Stimulated activated CD4-positive, alpha-beta T cell treated with anti-CD3 and anti-CD28 coated beads, Interleukin-4, amount 100 ng/mL, for 1 hour (primary cell): ENCODE measurements around the gene LYVE1.
"Not testable (repeated sequence)": the region's sequence is repeated elsewhere in the genome, so short reads cannot be mapped to it uniquely, and the experiment has no call there.

ENCODE experiments used
- DNase-seq: peaks from one replicate; pipeline ENCODE4 v3.0.0-alpha.2; 2020

Gene LYVE1

GRCh38 chr11:10568486-10568941, at the start of gene LYVE1:
Gene LYVE1, minus strand, starts transcription at chr11:10568665. Its CDS starts 133 bp downstream, at chr11:10568532.
- DNase-seq: no peak

DNA sequence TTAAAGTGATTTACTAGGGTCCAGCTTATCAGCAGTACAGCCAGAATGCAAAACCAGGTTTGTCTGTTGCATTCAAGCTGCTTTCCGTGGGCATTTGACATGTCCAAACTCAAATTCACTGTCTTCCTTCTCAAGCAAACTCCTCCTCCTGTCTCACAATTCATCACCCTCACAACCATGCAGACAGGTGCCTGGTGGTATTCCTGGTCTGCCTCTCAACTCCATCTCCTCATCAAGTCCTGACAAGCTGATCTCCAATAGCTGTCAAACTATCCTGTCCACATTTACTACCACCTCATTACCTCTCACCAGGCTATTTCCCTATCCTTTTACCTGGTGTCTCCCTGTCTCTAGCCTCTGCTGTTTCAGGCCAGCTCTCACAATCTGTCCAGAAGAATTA, 49.1 kb upstream of the LYVE1 start:
- DNase-seq: no peak

DNA sequence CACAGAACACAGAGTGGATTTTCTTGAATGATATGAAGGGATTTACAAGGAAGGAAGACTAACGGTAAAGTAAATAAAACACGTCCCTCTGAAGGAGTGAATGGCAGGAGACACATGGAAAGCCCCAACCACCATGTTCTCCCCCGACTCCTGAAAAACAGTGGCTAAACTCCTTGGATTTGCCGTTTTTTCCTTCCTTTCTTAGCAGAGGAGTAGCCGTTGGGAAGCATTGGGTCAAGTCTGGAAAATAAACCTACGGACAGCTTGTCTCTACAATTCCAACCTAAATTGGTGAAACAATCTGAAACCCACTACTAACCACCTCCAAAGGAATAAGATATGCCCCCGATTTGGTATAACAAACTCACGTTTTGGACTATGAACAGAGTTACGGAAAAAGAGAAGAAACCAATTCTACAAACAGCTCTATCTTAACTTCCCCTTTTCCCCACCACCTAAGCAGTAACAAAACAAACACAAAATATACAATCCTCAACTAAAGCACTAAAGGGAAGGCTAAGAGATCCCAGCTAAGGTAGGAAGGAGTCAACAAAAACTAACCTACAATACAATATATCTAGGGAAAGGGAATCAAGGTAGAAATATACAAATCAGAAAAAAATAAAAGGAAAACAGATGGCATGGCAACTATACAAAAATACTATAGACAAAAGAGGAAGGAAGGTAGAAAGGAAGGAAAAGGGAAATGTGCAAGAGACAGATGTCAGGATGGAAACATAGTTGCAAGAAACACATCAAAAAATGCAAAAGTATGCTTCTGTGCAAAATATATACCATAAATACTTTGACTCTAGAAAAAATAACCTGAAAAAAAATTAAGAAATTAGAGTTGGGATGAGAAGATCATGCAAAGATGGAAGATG, 43.8 kb upstream of the LYVE1 start:
- DNase-seq: no peak

GRCh38 chr11:10609636-10610035, 41.2 kb upstream of the LYVE1 start:
- DNase-seq: no peak

- no peak for DNase-seq
Measured at GRCh38 chr11:10608584-10608983, 40.1 kb upstream of the LYVE1 start.

DNA sequence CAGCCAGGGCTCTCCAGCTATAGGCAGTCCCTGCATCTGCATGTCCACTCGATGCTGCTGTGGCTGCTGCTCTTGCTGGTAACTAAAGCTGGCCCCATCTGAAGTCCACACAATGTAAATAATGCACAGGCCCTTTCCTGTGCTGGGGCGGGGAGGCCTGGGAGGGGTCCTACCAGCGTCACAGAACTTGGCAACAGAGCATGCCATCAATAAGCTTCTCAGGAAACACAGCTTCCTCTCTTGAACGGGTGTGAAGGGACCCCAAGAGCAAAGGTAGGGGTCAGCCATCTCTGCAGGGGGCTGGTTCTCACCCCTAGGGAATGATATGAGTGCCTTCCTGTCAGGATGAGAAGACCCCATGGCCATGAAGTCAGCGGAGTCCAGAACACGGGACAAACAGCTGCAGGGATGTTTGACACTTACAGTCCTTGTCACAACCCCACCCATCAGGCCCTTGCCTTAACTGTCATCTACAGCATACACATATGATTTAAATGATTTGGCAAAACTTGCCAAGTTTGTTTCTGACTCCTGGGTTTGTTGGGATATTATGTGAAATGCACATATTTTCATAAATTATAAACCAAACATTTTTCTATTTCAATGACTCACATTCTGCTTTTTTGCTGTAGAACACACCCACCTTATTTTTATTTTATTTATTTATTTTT, 39.1 kb upstream of the LYVE1 start:
- DNase-seq: no peak

DNA sequence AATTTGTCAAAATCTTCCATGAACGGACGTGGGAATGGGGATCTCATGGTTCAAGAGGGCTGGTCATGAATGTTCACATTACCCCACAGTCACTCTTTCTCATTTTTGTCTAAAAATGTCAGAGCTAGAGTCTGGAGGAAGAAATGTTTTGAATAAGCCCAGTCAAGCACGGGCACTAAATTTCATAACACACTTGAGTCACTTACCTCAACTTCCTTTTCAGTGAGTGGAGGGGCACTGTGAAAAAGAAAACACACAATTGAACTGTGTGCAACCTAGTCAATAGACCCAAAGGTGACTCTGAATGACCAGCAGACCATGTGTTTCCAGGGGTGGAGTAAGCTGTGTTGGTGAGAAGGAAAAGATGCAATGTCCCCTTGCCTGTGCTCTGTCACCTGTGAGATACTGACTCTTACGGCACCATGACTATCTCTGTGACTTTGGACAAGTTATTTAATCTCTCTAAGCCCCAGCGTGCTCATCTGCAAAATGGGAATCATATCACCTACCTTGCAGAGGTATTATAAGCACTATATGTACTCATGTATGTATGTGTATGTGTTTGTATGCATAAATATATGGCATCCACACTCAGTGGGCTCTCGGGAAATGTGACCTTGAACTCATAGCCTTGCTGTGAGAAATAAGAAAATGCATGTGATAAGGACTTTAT, 38.2 kb upstream of the LYVE1 start:
- no peak for DNase-seq

GRCh38 chr11:10605941-10606381, 37.5 kb upstream of the LYVE1 start:
- DNase-seq: no peak

DNA sequence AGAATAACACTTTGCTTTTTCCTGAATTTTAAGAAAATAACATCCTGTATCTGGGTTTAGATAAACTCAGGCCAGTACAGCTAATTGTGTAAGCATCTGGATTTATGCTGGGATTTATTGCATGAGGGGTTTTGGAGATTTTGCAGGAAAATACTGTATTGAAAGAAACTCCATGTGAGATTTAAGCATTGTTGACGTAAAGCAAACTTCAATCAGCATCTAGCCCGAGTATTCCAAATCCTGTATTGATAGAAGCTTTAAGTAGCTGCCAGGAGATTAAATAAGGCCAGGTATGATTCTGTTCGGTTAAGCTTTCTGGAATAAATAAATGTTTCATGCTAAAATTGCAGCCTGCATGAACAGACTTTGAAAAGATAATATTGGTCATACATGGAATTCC, 36.3 kb upstream of the LYVE1 start:
- no peak for DNase-seq

DNA sequence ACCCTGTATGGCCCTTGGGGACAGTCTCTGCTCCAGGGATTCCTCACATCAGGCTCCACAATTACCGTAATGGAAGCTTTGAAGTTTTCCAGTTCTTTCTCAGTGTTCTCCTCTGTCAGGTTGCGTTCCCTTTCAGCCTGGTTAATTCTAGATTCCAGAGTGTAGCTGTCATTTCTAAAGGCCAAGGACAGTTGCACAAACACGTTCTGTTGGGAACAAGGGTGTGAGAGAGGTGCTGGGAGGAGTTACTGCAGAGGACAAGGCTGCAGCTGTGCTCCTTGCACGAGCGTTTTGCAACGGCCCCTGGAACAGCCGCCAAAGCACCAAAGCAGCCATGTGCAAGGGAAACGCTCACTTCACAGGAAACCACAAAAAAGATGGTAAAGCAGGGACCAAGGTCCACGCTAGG, 35.9 kb upstream of the LYVE1 start:
- no peak for DNase-seq

DNA sequence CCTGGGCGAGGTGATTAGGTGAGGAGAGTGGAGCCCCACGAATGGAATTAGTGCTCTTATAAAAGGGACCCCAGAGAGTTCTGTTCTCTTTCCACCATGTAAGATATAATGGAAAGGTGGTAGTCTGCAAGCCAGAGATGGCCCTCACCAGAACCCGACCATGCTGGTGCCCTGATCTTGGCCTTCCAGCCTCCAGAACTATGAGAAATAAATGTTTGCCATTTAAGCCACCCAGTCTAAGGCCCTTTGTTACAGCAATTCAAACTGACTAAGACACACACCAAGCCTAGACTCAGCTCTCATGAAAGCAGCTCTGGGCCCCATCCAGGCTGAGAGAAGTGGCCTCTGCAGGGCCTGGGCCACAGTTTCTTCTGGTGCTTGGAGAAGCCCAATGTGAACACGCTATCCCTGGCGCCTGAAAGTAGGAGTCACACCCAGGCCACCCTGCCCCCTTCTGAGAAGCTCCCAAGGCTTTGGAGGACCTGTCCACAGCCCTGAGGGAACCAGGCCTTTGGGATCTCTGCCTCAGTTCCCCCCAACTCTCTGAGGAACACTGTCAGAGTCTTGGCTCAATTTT, 35.3 kb upstream of the LYVE1 start:
- no peak for DNase-seq

DNA sequence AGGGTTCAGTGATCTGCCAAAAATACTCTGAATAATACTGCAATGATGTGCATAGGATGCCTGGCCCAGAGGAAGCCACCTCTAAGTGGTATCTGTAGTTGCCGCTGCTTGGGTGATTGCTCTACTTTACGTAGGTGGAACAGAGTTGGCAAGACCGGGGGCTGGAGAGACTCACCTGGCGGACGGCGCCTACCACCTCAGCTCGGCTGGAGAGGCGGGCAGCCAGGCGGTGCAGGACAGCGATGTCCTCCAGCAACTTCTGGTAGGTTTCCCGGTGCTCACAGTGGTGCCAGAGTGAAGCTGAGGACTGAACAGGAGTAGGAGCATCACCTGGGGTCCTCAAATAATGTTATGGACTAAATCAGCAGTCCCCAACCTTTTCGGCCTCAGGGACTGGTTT, 34.5 kb upstream of the LYVE1 start:
- no peak for DNase-seq

- no peak for DNase-seq
Measured at GRCh38 chr11:10602366-10602765, 33.9 kb upstream of the LYVE1 start.

- DNase-seq: no peak
Measured at GRCh38 chr11:10601837-10602236, 33.4 kb upstream of the LYVE1 start.

DNA sequence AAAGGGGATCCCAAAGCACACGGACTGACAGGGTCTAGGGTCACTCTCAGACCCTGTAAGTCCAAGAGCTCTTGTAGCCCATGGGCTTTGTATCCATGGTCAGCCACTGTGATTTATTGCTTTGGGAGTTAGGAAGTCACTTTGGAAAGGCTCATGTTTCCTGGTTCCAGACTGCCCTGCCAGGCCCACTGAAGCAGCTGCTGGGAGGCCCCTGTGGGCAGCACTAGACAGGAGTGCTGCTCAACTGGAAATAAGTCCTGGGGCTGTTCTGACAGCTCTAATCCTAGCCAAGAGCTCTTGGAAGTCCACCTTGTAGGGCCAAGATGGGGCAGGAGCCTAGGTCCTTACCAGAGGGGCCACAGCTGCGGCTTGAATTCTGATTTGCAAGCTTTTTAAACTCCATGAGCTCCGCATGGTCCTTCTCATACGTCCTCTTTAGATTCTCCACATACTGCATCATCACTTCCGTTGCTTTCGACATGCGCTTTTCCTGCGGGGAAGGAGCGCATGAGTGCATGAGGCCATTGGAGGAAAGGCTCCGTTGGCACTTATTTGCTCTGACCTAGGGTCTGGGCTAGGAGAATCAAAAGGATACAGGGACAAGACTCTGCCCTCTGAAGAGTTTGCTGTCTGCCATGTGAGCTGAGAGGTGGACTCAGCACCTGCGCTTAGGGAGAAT, 32.2 kb upstream of the LYVE1 start:
- no peak for DNase-seq

GRCh38 chr11:10599388-10600175, 31.1 kb upstream of the LYVE1 start:
- DNase-seq: no peak

- no peak for DNase-seq
Measured at GRCh38 chr11:10598816-10599215, 30.4 kb upstream of the LYVE1 start.

DNA sequence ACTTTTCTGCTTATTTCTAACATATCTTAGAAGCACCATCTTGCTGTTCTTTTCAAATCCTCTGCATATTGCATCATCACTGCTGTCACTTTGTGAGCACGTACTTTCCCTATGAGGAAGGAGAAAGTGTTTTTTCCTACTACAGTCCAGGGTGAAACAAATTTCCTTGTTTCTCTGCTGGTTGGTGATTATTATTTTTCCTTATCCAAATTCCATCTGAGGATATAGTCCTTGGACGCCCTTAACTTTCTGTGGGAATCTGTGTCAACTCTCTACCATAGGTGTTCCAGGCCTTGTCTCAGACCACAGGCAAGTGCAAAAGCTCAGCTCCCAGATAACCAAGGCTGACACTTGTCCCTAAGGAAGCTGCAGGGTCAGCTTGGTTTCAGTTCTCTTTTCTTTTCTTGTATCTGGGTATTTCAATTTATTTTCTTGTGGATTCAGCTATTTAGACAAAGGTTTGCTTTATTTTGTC, 29.4 kb upstream of the LYVE1 start:
- DNase-seq: no peak

- not testable (repeated sequence) for DNase-seq
Measured at GRCh38 chr11:10595840-10596239, 27.4 kb upstream of the LYVE1 start.

GRCh38 chr11:10594407-10594806, 25.9 kb upstream of the LYVE1 start:
- no peak for DNase-seq

- no peak for DNase-seq
Measured at GRCh38 chr11:10592331-10592730, 23.9 kb upstream of the LYVE1 start.

GRCh38 chr11:10591741-10592140, 23.3 kb upstream of the LYVE1 start:
- DNase-seq: no peak
